ENCODE measurements around the gene EP300.
"Not testable (repeated sequence)": the region's sequence is repeated elsewhere in the genome, so short reads cannot be mapped to it uniquely, and the experiment has no call there.

Gene EP300

GRCh38 chr22:41132550-41132949, 40.2 kb downstream of the EP300 start:
- no peak overlapping the region for H3K9ac ChIP-seq (ENCODE audit: low read depth, low read length)
- no peak overlapping the region for H3K27ac ChIP-seq (ENCODE audit: low read length)
- H3K36me3 ChIP-seq (ENCODE audit: insufficient read depth, low read length): peaks cover 93% of the 10 kb centered on the region
- H3K27me3 ChIP-seq (ENCODE audit: insufficient read depth, low read length, poor library complexity): no peaks in the 10 kb centered on the region
- no peaks in the 10 kb centered on the region for H3K9me3 ChIP-seq (ENCODE audit: insufficient read depth, low read length, severe bottlenecking)
- TF ChIP-seq CTCF (IDR thresholded peaks at IDR 0.05; ENCODE audit: borderline replicate concordance, extremely low read depth, low read length, poor library complexity, severe bottlenecking): no peak
- no peak for TF ChIP-seq EZH2 (IDR thresholded peaks at IDR 0.05; ENCODE audit: borderline replicate concordance, low read depth, low read length, severe bottlenecking)
- peaks cover 4% of the 10 kb centered on the region; the same call in 1 of the 2 replicates for H4K20me1 ChIP-seq (ENCODE audit: insufficient read depth, low read length)
- peaks cover 34% of the 10 kb centered on the region for H3K79me2 ChIP-seq (ENCODE audit: insufficient read depth, low read length)
- ATAC-seq (ENCODE audit: insufficient read depth, low read depth): no peak
- no peak overlapping the region for H3K4me3 ChIP-seq (ENCODE audit: low read depth in 1 of 2, low read length in 2 of 2)
- no peak for DNase-seq
- no peak overlapping the region for H3K4me2 ChIP-seq (ENCODE audit: insufficient read depth, low read length)
- no peaks in the 10 kb centered on the region for H3K4me1 ChIP-seq (ENCODE audit: insufficient read depth, low read length)
- no peak overlapping the region for H2AFZ ChIP-seq (ENCODE audit: low read depth, low read length)

- no peak for TF ChIP-seq EZH2 (IDR thresholded peaks at IDR 0.05; ENCODE audit: borderline replicate concordance, low read depth, low read length, severe bottlenecking)
- no peak for TF ChIP-seq CTCF (IDR thresholded peaks at IDR 0.05; ENCODE audit: borderline replicate concordance, extremely low read depth, low read length, poor library complexity, severe bottlenecking)
- no peaks in the 10 kb centered on the region for H3K4me1 ChIP-seq (ENCODE audit: insufficient read depth, low read length)
Measured at GRCh38 chr22:41140365-41140957, 48.1 kb downstream of the EP300 start.

GRCh38 chr22:41145921-41146320, 53.5 kb downstream of the EP300 start:
- H3K4me3 ChIP-seq (ENCODE audit: low read depth in 1 of 2, low read length in 2 of 2); H3K27me3 ChIP-seq (ENCODE audit: insufficient read depth, low read length, poor library complexity); H3K4me1 ChIP-seq (ENCODE audit: insufficient read depth, low read length); H3K27ac ChIP-seq (ENCODE audit: low read length); H3K79me2 ChIP-seq (ENCODE audit: insufficient read depth, low read length); H3K9ac ChIP-seq (ENCODE audit: low read depth, low read length); H4K20me1 ChIP-seq (ENCODE audit: insufficient read depth, low read length); H2AFZ ChIP-seq (ENCODE audit: low read depth, low read length); H3K9me3 ChIP-seq (ENCODE audit: insufficient read depth, low read length, severe bottlenecking); H3K4me2 ChIP-seq (ENCODE audit: insufficient read depth, low read length); ATAC-seq (ENCODE audit: insufficient read depth, low read depth); DNase-seq: not testable (repeated sequence)
- peaks cover 96% of the 10 kb centered on the region for H3K36me3 ChIP-seq (ENCODE audit: insufficient read depth, low read length)

More at GRCh38 chr22:41140365-41140957, 48.1 kb downstream of the EP300 start:
- Histone ChIP-seq H3K27ac (ENCODE audit: low read length) (no peak overlapping the region), H3K27me3 (ENCODE audit: insufficient read depth, low read length, poor library complexity) (no peaks in the 10 kb centered on the region), H3K4me3 (ENCODE audit: low read depth in 1 of 2, low read length in 2 of 2) (no peak overlapping the region), H3K9me3 (ENCODE audit: insufficient read depth, low read length, severe bottlenecking) (no peaks in the 10 kb centered on the region), H3K9ac (ENCODE audit: low read depth, low read length) (no peak overlapping the region), H3K36me3 (ENCODE audit: insufficient read depth, low read length) (peaks cover 98% of the 10 kb centered on the region), H3K79me2 (ENCODE audit: insufficient read depth, low read length) (peaks cover 9% of the 10 kb centered on the region; the same call in 1 of the 2 replicates), H3K4me2 (ENCODE audit: insufficient read depth, low read length) (no peak overlapping the region), H2AFZ (ENCODE audit: low read depth, low read length) (no peak overlapping the region), H4K20me1 (ENCODE audit: insufficient read depth, low read length) (0 out of 2 replicates have a peak, but pooled peaks cover 3% of the 10 kb centered on the region)
- no peak for DNase-seq
- no peak for ATAC-seq (ENCODE audit: insufficient read depth, low read depth)

- TF ChIP-seq CTCF (IDR thresholded peaks at IDR 0.05; ENCODE audit: borderline replicate concordance, extremely low read depth, low read length, poor library complexity, severe bottlenecking) (no peak), EZH2 (IDR thresholded peaks at IDR 0.05; ENCODE audit: borderline replicate concordance, low read depth, low read length, severe bottlenecking) (no peak)
- ATAC-seq (ENCODE audit: insufficient read depth, low read depth): no peak
- peaks cover 96% of the 10 kb centered on the region for H3K36me3 ChIP-seq (ENCODE audit: insufficient read depth, low read length)
- H3K9me3 ChIP-seq (ENCODE audit: insufficient read depth, low read length, severe bottlenecking): no peaks in the 10 kb centered on the region
- H3K79me2 ChIP-seq (ENCODE audit: insufficient read depth, low read length): peaks cover 3% of the 10 kb centered on the region; the same call in 1 of the 2 replicates
- no peaks in the 10 kb centered on the region for H3K27me3 ChIP-seq (ENCODE audit: insufficient read depth, low read length, poor library complexity)
- H3K4me3 ChIP-seq (ENCODE audit: low read depth in 1 of 2, low read length in 2 of 2): no peak overlapping the region
- H3K27ac ChIP-seq (ENCODE audit: low read length): no peak overlapping the region
- H3K9ac ChIP-seq (ENCODE audit: low read depth, low read length): no peak overlapping the region
- no peak overlapping the region for H2AFZ ChIP-seq (ENCODE audit: low read depth, low read length)
- DNase-seq: no peak
- no peaks in the 10 kb centered on the region for H3K4me1 ChIP-seq (ENCODE audit: insufficient read depth, low read length)
- H4K20me1 ChIP-seq (ENCODE audit: insufficient read depth, low read length): peaks cover 3% of the 10 kb centered on the region; the same call in 1 of the 2 replicates
- no peak overlapping the region for H3K4me2 ChIP-seq (ENCODE audit: insufficient read depth, low read length)
Measured at GRCh38 chr22:41146573-41146972, 54.2 kb downstream of the EP300 start.

Data from DND-41 (cell line).